HG02973 (cell line): ENCODE data around the gene SLC15A4.

Source experiments
- ATAC-seq: cut with Tn5 transposase; IDR thresholded peaks from one replicate; pipeline ENCODE4 v1.9.1; 2021; ENCODE audit warnings: moderate library complexity; ENCODE audit not compliant: unreplicated experiment

The SLC15A4 gene

DNA sequence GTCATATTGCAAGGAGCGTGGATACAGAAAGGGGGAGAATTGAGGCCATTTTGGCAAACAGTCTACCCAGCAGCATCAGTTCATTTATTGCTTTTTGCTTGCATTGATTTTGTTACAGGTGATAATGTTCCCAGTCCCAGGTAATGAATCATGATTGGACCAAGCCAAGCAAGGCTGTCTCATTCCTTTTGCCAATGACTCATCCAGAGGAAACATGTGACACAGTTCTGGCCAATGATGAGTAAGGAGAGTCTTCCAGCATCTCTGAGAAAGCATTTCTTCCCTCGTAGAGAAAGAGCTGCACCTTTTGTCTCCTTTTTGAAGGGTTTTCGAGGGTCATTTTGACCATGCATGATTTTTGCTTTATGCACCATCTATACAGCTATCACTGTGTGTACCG is 68.2 kb downstream of the SLC15A4 start:
- ATAC-seq, result no peak

DNA sequence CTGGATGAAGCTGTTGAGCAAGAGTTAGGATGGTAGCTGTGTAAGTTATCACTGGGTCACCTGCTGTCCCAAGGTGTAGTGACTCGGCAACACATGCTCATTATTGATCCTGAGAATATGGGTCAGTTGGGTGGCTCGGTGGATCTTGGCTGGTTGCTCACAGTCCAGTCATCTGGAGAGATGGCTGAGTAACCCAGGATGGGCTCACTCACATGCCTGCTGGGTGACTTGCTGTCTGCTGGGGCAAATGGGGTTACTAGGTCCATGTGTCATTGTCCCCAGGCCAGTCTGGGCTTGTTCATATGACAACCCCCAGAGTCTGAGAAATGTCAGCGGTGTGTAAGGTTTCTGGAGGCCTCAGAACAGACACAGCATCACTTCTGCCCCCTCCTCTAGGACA is 69.5 kb downstream of the SLC15A4 start:
- no peak for ATAC-seq

DNA sequence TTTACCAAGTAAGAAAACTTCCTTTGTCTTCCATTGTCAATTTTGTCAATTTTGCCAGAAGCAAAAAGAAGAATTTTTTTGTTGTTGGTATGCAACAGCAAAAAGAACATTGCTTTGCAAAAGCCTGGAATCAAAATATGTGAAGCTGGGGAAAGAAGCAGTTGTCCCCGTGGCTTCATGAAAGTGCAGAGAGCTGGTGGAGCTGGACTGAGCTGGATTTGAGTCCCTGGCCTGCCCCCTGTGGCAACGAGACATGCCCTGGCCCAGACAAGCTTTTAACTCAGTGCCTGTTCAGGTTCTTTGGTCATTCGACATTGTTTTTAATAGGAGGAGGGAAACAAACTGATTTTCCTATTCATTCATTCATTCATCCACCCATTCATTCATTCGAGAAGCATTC is 70.3 kb downstream of the SLC15A4 start:
- ATAC-seq, result no peak

DNA sequence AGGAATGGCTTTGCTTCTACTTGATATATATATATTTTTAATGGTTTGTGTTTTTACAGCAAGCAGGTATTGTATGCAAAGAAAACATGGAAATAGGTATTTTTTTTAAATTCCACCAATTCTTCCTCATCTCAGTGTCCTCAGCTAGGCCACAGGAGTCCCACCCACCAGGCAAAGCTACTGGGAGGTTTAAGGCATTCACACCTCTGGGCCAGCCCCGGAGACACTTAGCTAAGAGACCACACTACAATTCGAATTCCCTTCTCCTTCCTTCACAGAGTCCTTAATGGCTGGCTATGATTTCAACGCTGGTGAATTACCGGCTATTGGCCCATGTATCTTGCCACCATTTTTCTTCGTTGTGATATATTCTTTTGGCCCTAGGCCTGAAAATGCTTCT is 71.4 kb downstream of the SLC15A4 start:
- no peak for ATAC-seq

GRCh38 chr12:128747441-128747840 is 76.3 kb downstream of the SLC15A4 start:
- no peak for ATAC-seq

- no peak for ATAC-seq
These were observed 77.7 kb downstream of the SLC15A4 start for GRCh38 chr12:128745772-128746689.

GRCh38 chr12:128743916-128744315 is 79.8 kb downstream of the SLC15A4 start:
- ATAC-seq, result no peak
